Brain microvascular endothelial cell (primary cell): ENCODE data around the gene CFAP92.
A peak's percentile ranks its signal among the peaks of the same experiment; 100 is the strongest.

Experiments
- DNase-seq: peaks from one replicate; pipeline ENCODE4 v3.0.0-alpha.2; 2020
- H3K27ac ChIP-seq: fragments of 250-450 bp; sonication (Bioruptor Pico); 2 replicates; pipeline ENCODE4 v1.5.1; 2020; ENCODE audit warnings: mild to moderate bottlenecking, moderate library complexity
- H3K27me3 ChIP-seq: fragments of 250-450 bp; sonication (Bioruptor Pico); replicated peaks from 2 replicates; pipeline ENCODE4 v1.5.1; 2020; ENCODE audit warnings: mild to moderate bottlenecking
- H3K36me3 ChIP-seq: fragments of 250-450 bp; sonication (Bioruptor Pico); replicated peaks from 2 replicates; pipeline ENCODE4 v1.5.1; 2020; ENCODE audit warnings: mild to moderate bottlenecking
- H3K4me3 ChIP-seq: 2 replicates; pipeline ENCODE4 v1.5.1; 2011; ENCODE audit warnings: low read depth, mild to moderate bottlenecking, control low read depth, low read length, moderate library complexity
- CTCF ChIP-seq: IDR thresholded peaks from 2 replicates; pipeline ENCODE4 v1.5.1; 2011; ENCODE audit warnings: low read depth, mild to moderate bottlenecking, moderate library complexity, low read length, control low read depth, inconsistent platforms; ENCODE audit errors: missing control alignments
- in situ Hi-C: cut with HindIII; loops from 2 replicates; pipeline ENCODE4 v1.10.0; 2017; ENCODE audit warnings: low sequenced_read_pairs, low pct_ligation_motif_present

Gene CFAP92

GRCh38 chr3:129001806-129002572, 8.1 kb upstream of the CFAP92 start:
- DNase-seq: no peak
- Histone ChIP-seq H3K27me3 (peaks cover 56% of the 10 kb centered on the region), H3K4me3 (no peak overlapping the region), H3K27ac (no peak overlapping the region), H3K36me3 (no peaks in the 10 kb centered on the region)
- TF ChIP-seq CTCF: no peak
- in situ Hi-C loops: no loop called here

GRCh38 chr3:129001101-129001805, 7.4 kb upstream of the CFAP92 start, which contains the start of gene EFCC1:
Gene EFCC1 (plus strand): TSS chr3:129001304. CDS start chr3:129001629, 325 bp downstream.
- in situ Hi-C loops: no loop called here
- H3K27me3 ChIP-seq: peaks cover 52% of the 10 kb centered on the region
- no peaks in the 10 kb centered on the region for H3K36me3 ChIP-seq
- H3K27ac ChIP-seq: no peak within 1 kb of the TSS
- TF ChIP-seq CTCF: no peak
- no peak for DNase-seq
- peak within 1 kb of the TSS; percentile 38 for H3K4me3 ChIP-seq

DNA sequence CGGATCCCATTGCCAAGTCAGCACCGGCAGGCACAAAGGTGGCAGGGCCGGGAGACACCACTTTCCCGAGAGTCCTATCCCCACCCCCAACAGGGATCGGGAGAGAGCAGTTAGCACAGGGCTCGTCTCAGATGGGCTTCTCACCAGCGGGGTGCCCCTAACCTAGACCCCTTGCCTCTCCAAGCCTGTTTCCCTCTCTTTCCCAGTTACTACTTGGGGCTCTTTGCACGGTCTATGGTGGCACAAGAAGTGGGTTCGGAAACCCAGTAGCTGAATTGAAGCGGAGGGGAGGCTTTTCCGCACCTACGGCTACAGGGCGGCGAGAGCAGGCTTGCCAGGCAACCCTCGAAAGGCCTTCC, 6.8 kb upstream of the CFAP92 start:
- DNase-seq: no peak
- in situ Hi-C loops: no loop called here
- no peak overlapping the region for H3K27ac ChIP-seq
- no peak for TF ChIP-seq CTCF
- H3K4me3 ChIP-seq: peak overlapping the region; percentile 38
- H3K36me3 ChIP-seq: no peaks in the 10 kb centered on the region
- peaks cover 52% of the 10 kb centered on the region for H3K27me3 ChIP-seq

DNA sequence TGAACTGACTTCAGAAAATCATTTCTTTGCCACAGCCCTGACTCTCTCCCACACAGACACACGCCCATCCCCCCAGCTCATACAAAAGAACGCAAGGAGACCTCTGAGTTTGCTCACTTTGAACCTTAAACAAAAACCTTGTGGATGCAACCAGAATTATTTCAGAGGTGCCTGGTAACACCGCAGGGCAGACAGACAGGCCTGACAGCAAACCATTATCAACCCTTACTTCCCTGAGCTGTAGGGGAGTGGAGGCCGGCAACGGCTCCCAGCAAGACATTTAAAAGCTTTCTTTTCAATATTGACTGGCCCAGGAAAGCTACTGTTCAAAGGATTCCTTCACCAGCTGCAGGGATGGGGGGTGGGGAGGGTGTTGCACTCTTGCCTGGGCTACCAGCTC, 5.2 kb upstream of the CFAP92 start:
- Histone ChIP-seq H3K36me3 (no peaks in the 10 kb centered on the region), H3K27ac (no peak overlapping the region), H3K4me3 (no peak overlapping the region), H3K27me3 (peaks cover 52% of the 10 kb centered on the region)
- no peak for DNase-seq
- no peak for TF ChIP-seq CTCF
- in situ Hi-C loops: no loop called here

DNA sequence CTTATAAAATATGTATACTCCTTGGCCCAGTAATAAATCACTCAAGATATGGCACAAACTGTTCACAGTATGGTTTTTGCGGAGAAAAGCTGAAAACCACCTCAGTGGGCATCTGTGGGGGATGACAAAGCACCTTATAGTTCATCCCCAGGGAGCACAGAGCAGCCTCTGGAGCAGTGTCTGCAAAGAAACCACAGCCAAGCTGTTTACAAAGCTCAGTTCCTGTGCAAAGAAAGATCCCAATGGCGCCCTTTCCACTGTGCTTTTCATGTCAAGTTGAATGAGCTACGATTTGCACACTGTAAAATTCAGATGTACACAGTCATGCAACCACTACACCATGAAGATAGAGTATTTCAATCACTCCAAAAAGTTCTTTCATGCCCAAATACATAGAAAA, 4.7 kb upstream of the CFAP92 start:
- peaks cover 50% of the 10 kb centered on the region for H3K27me3 ChIP-seq
- no peak overlapping the region for H3K4me3 ChIP-seq
- no peak for TF ChIP-seq CTCF
- no peaks in the 10 kb centered on the region for H3K36me3 ChIP-seq
- no peak for DNase-seq
- no peak overlapping the region for H3K27ac ChIP-seq
- in situ Hi-C loops: no loop called here
